Measurements from ENCODE around the gene LPCAT1.
"Not testable (repeated sequence)": the region's sequence is repeated elsewhere in the genome, so short reads cannot be mapped to it uniquely, and the experiment has no call there.

The LPCAT1 gene

GRCh38 chr5:1439388-1440097 lies 84.2 kb downstream of the LPCAT1 start:
- DNase-seq = no peak

GRCh38 chr5:1438871-1439270 lies 84.9 kb downstream of the LPCAT1 start:
- DNase-seq = no peak

DNA sequence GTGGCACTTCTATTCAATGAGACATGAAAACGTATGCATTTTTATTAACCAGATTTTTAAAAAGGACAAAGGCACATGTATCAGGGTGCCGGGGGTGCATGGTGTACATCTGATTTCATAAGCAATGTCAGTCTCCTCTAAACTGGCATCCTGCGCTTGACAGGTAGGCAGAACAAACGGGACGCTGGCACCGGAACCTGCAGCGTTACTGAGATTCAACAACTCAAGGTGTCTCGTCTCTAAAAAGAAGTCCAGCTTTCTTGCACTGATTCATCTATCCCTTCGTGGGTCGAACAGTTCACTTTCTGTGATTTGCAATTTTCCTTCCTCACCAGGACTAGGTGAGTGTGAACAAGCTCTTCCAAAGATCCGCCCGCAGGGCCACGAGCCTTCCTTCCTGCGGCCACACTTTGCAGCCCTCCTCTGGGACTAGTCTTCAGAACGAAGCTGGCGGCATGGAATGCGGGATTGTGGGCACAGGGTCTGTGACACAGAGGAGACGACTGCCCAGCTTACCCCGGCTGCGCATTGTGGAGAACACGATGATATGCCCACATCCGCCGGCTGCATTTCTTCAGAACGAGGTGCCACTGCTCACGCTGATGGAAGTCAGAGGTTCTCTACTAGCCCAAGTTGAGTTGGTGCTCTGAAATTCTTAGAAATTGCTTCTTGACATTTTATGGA lies 85.7 kb downstream of the LPCAT1 start:
- no peak for DNase-seq

- no peak for DNase-seq
These were observed 86.4 kb downstream of the LPCAT1 start for GRCh38 chr5:1437226-1437829.

DNA sequence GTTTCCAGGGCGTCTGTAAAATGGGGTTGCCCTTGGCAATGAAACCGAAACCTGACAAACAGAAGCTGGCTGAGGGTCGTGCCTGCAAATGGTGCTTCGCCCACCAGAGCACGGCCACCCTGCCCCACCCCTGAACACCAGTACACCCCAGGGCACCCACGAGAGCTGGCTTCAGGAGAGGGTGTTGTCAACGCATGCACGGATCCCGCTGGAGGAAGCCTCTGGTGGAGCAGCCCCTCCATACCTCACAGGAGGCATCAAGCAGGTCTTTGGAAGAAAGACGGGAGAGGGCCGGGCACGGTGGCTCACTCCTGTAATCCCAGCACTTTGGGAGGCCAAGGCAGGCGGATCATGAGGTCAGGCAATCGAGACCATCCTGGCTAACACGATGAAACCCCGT lies 87.1 kb downstream of the LPCAT1 start:
- DNase-seq = no peak

DNA sequence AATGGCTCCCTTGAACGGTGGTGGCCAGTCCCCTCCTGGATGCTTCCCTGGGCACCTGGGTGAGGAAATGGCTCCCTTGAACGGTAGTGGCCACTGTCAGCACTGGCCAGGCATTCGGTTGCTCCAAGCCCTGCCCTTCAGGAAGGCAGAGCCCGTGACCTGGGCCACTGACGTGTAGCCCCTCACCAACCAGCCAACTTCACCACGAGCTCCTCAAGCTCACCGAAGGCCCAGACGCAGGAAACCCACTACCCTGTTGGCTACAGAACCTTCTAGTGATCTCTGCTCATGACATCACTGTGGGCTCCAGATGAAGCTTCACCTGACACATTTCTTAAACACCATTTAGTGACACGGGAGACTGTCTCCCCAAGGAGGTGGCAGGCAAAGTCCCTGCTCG lies 87.7 kb downstream of the LPCAT1 start:
- DNase-seq = no peak

DNA sequence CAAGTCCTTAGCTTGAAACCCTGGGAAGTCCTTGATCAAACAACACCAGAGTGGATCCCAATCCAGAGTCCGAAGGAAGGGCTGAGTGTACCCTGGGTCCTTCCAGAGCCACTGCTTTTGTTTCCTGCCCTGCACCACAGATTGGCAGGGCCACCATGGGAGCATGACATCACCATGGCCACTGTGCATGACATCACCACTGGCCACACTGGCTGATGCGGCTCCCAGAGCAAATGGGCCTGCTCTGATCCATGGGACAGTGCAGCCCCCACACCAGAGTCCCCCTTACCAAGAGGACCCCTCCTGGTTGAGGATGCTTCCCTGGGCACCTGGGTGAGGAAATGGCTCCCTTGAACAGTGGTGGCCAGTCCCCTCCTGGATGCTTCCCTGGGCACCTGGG lies 88.4 kb downstream of the LPCAT1 start:
- no peak for DNase-seq

DNA sequence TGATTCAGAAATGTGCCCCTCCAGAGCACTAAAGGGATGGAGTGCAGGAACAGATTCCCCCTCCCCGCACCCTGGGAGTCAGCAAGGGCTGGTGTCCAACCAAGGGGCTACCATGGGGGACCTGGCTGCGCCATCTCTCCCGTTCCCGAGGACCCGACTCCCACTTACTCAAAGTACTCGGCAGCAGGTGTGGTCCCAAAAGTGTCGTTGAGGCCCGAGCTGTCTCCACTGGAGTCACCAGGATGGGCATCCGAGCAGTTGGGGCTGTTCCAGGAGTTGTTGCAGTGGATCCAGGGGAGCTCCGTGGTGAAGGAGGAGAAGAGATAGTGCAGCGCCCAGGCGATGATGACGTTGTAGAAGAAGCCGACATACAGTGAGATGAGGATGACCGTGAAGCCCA lies 91.5 kb downstream of the LPCAT1 start:
- DNase-seq = no peak

- no peak for DNase-seq
These were observed 91.9 kb downstream of the LPCAT1 start for GRCh38 chr5:1431896-1432295.

- DNase-seq = no peak
These were observed 92.5 kb downstream of the LPCAT1 start for GRCh38 chr5:1431021-1431811.

DNA sequence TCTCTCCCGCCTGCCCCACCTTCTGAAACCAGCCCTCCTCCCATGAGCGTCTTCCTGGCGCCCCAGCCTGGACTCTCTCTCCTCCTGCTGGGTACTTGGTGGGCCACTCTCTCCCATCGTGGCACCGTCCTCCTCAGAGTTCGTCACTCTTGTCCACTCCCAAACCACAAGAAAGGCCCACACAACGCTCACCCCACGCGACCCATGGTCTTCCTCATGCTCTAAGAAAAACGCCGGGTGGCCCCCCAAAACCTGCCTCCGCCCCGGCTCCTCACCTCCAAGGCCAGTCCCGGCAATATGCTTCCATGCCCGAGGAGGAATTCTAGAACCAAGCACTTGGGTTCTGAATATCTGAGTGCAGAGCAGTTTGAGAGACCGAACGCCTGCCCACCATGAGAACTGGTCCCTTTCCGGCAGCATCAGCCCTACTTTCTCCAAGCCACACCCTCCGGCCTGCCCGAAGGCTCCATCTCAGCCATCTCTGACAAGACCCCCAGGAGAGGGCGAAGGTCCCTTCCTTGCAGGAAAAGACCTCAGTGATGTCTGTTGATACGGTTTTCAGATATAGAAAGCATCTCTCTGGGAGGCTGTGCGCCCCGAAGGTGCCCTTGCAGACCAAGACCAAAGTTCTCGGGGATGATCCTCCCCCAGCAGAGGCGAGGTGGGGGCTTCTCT lies 93.5 kb downstream of the LPCAT1 start:
- no peak for DNase-seq

- no peak for DNase-seq
These were observed 94.3 kb downstream of the LPCAT1 start for GRCh38 chr5:1429496-1429895.

- no peak for DNase-seq
These were observed 94.7 kb downstream of the LPCAT1 start for GRCh38 chr5:1429066-1429465.

DNA sequence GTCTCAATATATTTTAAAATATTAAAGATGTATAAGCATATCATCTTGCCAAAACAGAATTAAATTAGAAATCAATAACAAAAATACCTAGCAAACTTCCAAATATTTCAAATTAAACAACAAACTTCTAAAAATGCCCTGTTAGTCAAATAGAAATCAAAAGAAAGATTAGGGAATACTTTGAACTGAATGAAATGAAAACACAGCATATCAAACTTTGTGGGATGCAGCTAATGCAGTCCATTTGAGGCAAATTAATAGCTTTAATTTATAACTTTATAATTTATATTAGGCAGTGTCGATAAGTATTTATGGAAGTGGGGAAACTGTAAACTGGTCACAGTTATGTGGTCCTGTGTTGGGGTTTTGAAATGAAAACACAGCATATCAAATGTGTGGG lies 95.7 kb downstream of the LPCAT1 start:
- no peak for DNase-seq

DNA sequence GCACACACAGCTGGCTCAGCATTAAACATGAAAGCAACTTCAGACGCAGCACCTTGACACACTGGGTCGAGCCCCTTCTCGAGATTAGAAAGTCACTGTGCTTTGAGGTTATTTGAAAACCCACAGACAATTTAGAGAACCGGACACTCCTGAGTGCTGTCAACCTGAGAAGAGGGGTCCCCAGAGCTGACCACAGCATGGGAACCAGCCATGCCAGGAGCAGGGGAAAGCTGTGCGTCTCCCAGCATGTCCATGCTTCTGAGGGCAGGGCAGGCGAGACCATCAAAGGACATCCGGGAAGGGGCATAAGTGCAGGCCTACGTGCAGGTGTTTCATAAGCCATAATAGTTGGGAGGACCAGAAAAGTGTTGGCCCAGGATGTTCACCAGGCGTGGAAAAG lies 99.0 kb downstream of the LPCAT1 start:
- DNase-seq = no peak

- no peak for DNase-seq
These were observed 99.7 kb downstream of the LPCAT1 start for GRCh38 chr5:1423901-1424603.

DNA sequence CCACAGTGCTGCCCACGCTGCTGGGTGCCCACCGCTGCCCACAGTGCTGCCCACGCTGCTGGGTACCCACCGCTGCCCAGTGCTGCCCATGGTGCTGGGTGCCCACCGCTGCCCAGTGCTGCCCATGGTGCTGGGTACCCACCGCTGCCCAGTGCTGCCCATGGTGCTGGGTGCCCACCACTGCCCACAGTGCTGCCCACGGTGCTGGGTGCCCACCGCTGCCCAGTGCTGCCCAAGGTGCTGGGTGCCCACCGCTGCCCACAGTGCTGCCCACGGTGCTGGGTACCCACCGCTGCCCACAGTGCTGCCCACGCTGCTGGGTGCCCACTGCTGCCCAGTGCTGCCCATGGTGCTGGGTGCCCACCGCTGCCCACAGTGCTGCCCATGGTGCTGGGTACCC lies 101.2 kb downstream of the LPCAT1 start:
- DNase-seq = not testable (repeated sequence)

GRCh38 chr5:1421521-1422341 lies 102.0 kb downstream of the LPCAT1 start:
- DNase-seq = no peak

GRCh38 chr5:1420211-1421195 lies 103.3 kb downstream of the LPCAT1 start:
- DNase-seq = no peak
